Uterus (tissue), 4 donors: ENCODE measurements around the gene DSG2. TPM values are rescaled to one million over a fixed set of nuclear protein-coding genes. Genes with fewer than 3 reads are reported as not detected.

Experiments used
- DNase-seq, 2 donors: peaks; one replicate each; pipeline ENCODE4 v3.0.0-alpha.2; 2019 to 2020
- H3K27ac ChIP-seq, 2 donors: fragments of 200-600 bp; sonication (generic); 1 replicate in 1 of 2; 2 replicates in 1 of 2; pipeline ENCODE4 v1.5.1; 2016 to 2018
- H3K27me3 ChIP-seq, 2 donors: fragments of 200-600 bp; sonication (generic); one replicate each; pipeline ENCODE4 v1.5.1; 2018 to 2019; ENCODE audit warnings: control low read depth in 1 of 2
- H3K36me3 ChIP-seq, 2 donors: fragments of 200-600 bp; sonication (generic); one replicate each; pipeline ENCODE4 v1.5.1; 2019; ENCODE audit warnings: control low read depth in 1 of 2
- H3K4me1 ChIP-seq, 2 donors: fragments of 200-600 bp; sonication (generic); one replicate each; pipeline ENCODE4 v1.5.1; 2018 to 2019; ENCODE audit warnings: control low read depth in 1 of 2
- H3K4me3 ChIP-seq, 2 donors: fragments of 200-600 bp; sonication (generic); 1 replicate in 1 of 2; 2 replicates in 1 of 2; pipeline ENCODE4 v1.5.1; 2018 to 2019; ENCODE audit warnings: mild to moderate bottlenecking in 1 of 2
- H3K9me3 ChIP-seq, 2 donors: fragments of 200-600 bp; sonication (generic); one replicate each; pipeline ENCODE4 v1.5.1; 2019; ENCODE audit warnings: control low read depth in 1 of 2
- CTCF ChIP-seq, 4 experiments: fragments of 200-600 bp in 2 of 4; fragments of 450-650 bp in 2 of 4; sonication (generic) in 2 of 4; IDR thresholded peaks; one replicate each; pipeline ENCODE4 v1.5.1; 2016 to 2019; ENCODE audit warnings: antibody characterized with exemption in 4 of 4, mild to moderate bottlenecking in 2 of 4, moderate library complexity in 1 of 4
- POLR2A ChIP-seq, 2 donors: fragments of 450-650 bp; IDR thresholded peaks; one replicate each; pipeline ENCODE4 v1.6.1; 2016; ENCODE audit warnings: antibody characterized with exemption in 2 of 2, mild to moderate bottlenecking in 1 of 2, moderate library complexity in 1 of 2
- intact Hi-C: fragments of 100-400 bp; cut with DNase I; formaldehyde crosslinking; loops from one replicate; pipeline ENCODE4 v1.15.1; 2023; ENCODE audit warnings: low total_unique reads
- total RNA-seq, 4 donors: library from RNA; depleted of rRNA in 3 of 4; stranded (reverse); fragments of >200 nt in 3 of 4; gene quantifications; one replicate each; pipeline versions ENCODE4 v1.1.0 to v1.2.4, GENCODE V29; 2014 to 2023
- donor health status: DM: yes; HTN: yes; CAD: no.

The DSG2 gene
- total RNA-seq, 4 donors from 2014 or later: 3.5 to 25.0 (median 7.9) TPM

- no peaks in the 10 kb centered on the region for H3K27me3 ChIP-seq
- H3K4me1 ChIP-seq: no peaks in the 10 kb centered on the region
- DNase-seq: no peak
- no peaks in the 10 kb centered on the region for H3K36me3 ChIP-seq
- no peaks in the 10 kb centered on the region for H3K9me3 ChIP-seq
- no peak overlapping the region for H3K27ac ChIP-seq
- intact Hi-C loops: no loop called here
- TF ChIP-seq CTCF (IDR thresholded peaks at IDR 0.05) (no peak), POLR2A (IDR thresholded peaks at IDR 0.05) (no peak)
- no peak overlapping the region for H3K4me3 ChIP-seq
These were observed 94.7 kb downstream of the DSG2 start for GRCh38 chr18:31592506-31593157.

- H3K27ac ChIP-seq: no peak overlapping the region
- TF ChIP-seq CTCF (IDR thresholded peaks at IDR 0.05) (no peak), POLR2A (IDR thresholded peaks at IDR 0.05) (no peak)
- no peak overlapping the region for H3K4me3 ChIP-seq
- H3K27me3 ChIP-seq: no peaks in the 10 kb centered on the region
- no peaks in the 10 kb centered on the region for H3K4me1 ChIP-seq
- intact Hi-C loops: no loop called here
- no peaks in the 10 kb centered on the region for H3K36me3 ChIP-seq
- no peaks in the 10 kb centered on the region for H3K9me3 ChIP-seq
- DNase-seq: no peak
These were observed 97.3 kb downstream of the DSG2 start for GRCh38 chr18:31595121-31595771.

GRCh38 chr18:31596081-31596872 is 98.3 kb downstream of the DSG2 start:
- H3K36me3 ChIP-seq: no peaks in the 10 kb centered on the region
- no peak overlapping the region for H3K4me3 ChIP-seq
- H3K9me3 ChIP-seq: no peaks in the 10 kb centered on the region
- no peak for DNase-seq
- no peaks in the 10 kb centered on the region for H3K27me3 ChIP-seq
- H3K27ac ChIP-seq: no peak overlapping the region
- no peak for TF ChIP-seq POLR2A (IDR thresholded peaks at IDR 0.05)
- no peak for TF ChIP-seq CTCF (IDR thresholded peaks at IDR 0.05)
- H3K4me1 ChIP-seq: no peaks in the 10 kb centered on the region
- intact Hi-C loops: no loop called here

GRCh38 chr18:31598021-31598805 is 100.2 kb downstream of the DSG2 start:
- Histone ChIP-seq H3K4me3 (no peak overlapping the region), H3K27me3 (no peaks in the 10 kb centered on the region), H3K9me3 (no peaks in the 10 kb centered on the region), H3K36me3 (no peaks in the 10 kb centered on the region), H3K4me1 (no peaks in the 10 kb centered on the region), H3K27ac (no peak overlapping the region)
- DNase-seq: no peak
- TF ChIP-seq POLR2A (IDR thresholded peaks at IDR 0.05) (no peak), CTCF (IDR thresholded peaks at IDR 0.05) (no peak)
- intact Hi-C loops: no loop called here

Other genes starting within 250 kb of the DSG2 start
- gene DSG1, start 180.0 kb upstream of the DSG2 start, total RNA-seq: under 1 TPM in 1 of 4 donors, not detected in 3; 0.14 TPM
- gene DSG4, start 121.4 kb upstream of the DSG2 start, total RNA-seq: under 1 TPM in 1 of 4 donors, not detected in 3; 0.07 TPM
- under 1 TPM in 2 of 4 donors, not detected in 2; 0.07 to 0.12 TPM for gene DSG3, start 50.4 kb upstream of the DSG2 start, total RNA-seq
- gene TTR, start 93.7 kb downstream of the DSG2 start, total RNA-seq: not detected
- gene B4GALT6, start 186.4 kb downstream of the DSG2 start, total RNA-seq: 10 to 100 TPM in 1 of 4 donors, 1 to 10 TPM in 3; 1.5 to 11.8 (median 3.9) TPM